Mesenchymal stem cell (in vitro differentiated cells and primary cell): ENCODE data around the gene OSBPL9.

Experiments used
- DNase-seq: peaks from one replicate; pipeline ENCODE4 v3.0.0-alpha.2; 2013
- H2AFZ ChIP-seq: one replicate; pipeline ENCODE4 v1.6.1; 2013; ENCODE audit warnings: low read depth, mild to moderate bottlenecking, control low read depth, inconsistent platforms, low read length, moderate library complexity
- H2AK5ac ChIP-seq: 2 replicates; pipeline ENCODE4 v1.6.1; 2013; ENCODE audit warnings: low read length, moderate library complexity, mild to moderate bottlenecking, inconsistent platforms; ENCODE audit not compliant: severe bottlenecking
- H2BK120ac ChIP-seq: one replicate; pipeline ENCODE4 v1.6.1; 2013; ENCODE audit warnings: low read depth, mild to moderate bottlenecking, inconsistent platforms, low read length, moderate library complexity
- H2BK12ac ChIP-seq, 2 experiments: one replicate each; pipeline ENCODE4 v1.6.1; 2013; ENCODE audit warnings: inconsistent platforms in 2 of 2, low read length in 2 of 2, mild to moderate bottlenecking in 2 of 2, moderate library complexity in 2 of 2, control low read depth in 1 of 2
- H2BK15ac ChIP-seq: one replicate; pipeline ENCODE4 v1.6.1; 2013; ENCODE audit warnings: mild to moderate bottlenecking, low read depth, inconsistent platforms; ENCODE audit not compliant: poor library complexity, severe bottlenecking
- H2BK5ac ChIP-seq: 2 replicates; pipeline ENCODE4 v1.6.1; 2013; ENCODE audit warnings: low read depth, mild to moderate bottlenecking, low read length, control low read depth, inconsistent platforms; ENCODE audit not compliant: poor library complexity, severe bottlenecking
- H3K14ac ChIP-seq, 2 experiments: one replicate each; pipeline ENCODE4 v1.6.1; 2013; ENCODE audit warnings: inconsistent platforms in 2 of 2, low read length in 2 of 2, control low read depth in 1 of 2, mild to moderate bottlenecking in 1 of 2, moderate library complexity in 1 of 2
- H3K18ac ChIP-seq, 2 experiments: one replicate each; pipeline ENCODE4 v1.6.1; 2013; ENCODE audit warnings: inconsistent platforms in 2 of 2, low read length in 2 of 2, control low read depth in 1 of 2, low read depth in 1 of 2, mild to moderate bottlenecking in 1 of 2
- H3K23ac ChIP-seq, 2 experiments: one replicate each; pipeline ENCODE4 v1.6.1; 2013; ENCODE audit warnings: inconsistent platforms in 2 of 2, low read length in 2 of 2, mild to moderate bottlenecking in 2 of 2, moderate library complexity in 2 of 2, control low read depth in 1 of 2
- H3K27ac ChIP-seq: 2 replicates; pipeline ENCODE4 v1.5.1; 2013; ENCODE audit warnings: mild to moderate bottlenecking, moderate library complexity, low read length, control low read depth, inconsistent platforms; ENCODE audit not compliant: poor library complexity, severe bottlenecking
- H3K27me3 ChIP-seq, 2 experiments: 2 replicates each; pipeline versions ENCODE4 v1.6.1 to v1.7.0; 2013; ENCODE audit warnings: low read length in 2 of 2, mild to moderate bottlenecking in 2 of 2, moderate library complexity in 2 of 2, control low read depth in 1 of 2, inconsistent platforms in 1 of 2; ENCODE audit not compliant: control insufficient read depth in 1 of 2, insufficient read depth in 1 of 2
- H3K36me3 ChIP-seq, 2 experiments: 2 replicates each; pipeline versions ENCODE4 v1.6.1 to v1.7.0; 2013; ENCODE audit warnings: low read length in 2 of 2, control low read depth in 1 of 2, inconsistent platforms in 1 of 2, low read depth in 1 of 2, mild to moderate bottlenecking in 1 of 2; ENCODE audit not compliant: insufficient read depth in 2 of 2, control insufficient read depth in 1 of 2
- H3K4ac ChIP-seq, 2 experiments: one replicate each; pipeline ENCODE4 v1.6.1; 2013; ENCODE audit warnings: inconsistent platforms in 2 of 2, low read length in 2 of 2, mild to moderate bottlenecking in 2 of 2, moderate library complexity in 2 of 2, control low read depth in 1 of 2, low read depth in 1 of 2
- H3K4me1 ChIP-seq: 2 replicates; pipeline ENCODE4 v1.6.1; 2013; ENCODE audit warnings: low read depth, low read length, control low read depth; ENCODE audit not compliant: control insufficient read depth, insufficient read depth
- H3K4me2 ChIP-seq: 2 replicates; pipeline ENCODE4 v1.6.1; 2013; ENCODE audit warnings: low read length, mild to moderate bottlenecking, inconsistent platforms; ENCODE audit not compliant: poor library complexity, severe bottlenecking
- H3K4me3 ChIP-seq, 2 experiments: 2 replicates each; pipeline versions ENCODE4 v1.5.1 to v1.7.0; 2013; ENCODE audit warnings: low read length in 2 of 2, mild to moderate bottlenecking in 2 of 2, control low read depth in 1 of 2, low read depth in 1 of 2; ENCODE audit not compliant: insufficient read depth in 1 of 2
- H3K79me1 ChIP-seq: replicated peaks from 2 replicates; pipeline ENCODE4 v1.6.1; 2013; ENCODE audit warnings: mild to moderate bottlenecking, control low read depth, low read length, inconsistent platforms; ENCODE audit not compliant: poor library complexity, severe bottlenecking
- H3K9ac ChIP-seq: 2 replicates; pipeline ENCODE4 v1.7.0; 2013; ENCODE audit warnings: mild to moderate bottlenecking, low read length, moderate library complexity
- H3K9me3 ChIP-seq: 2 replicates; pipeline ENCODE4 v1.7.0; 2013; ENCODE audit warnings: mild to moderate bottlenecking, low read length; ENCODE audit not compliant: control insufficient read depth
- H4K8ac ChIP-seq: one replicate; pipeline ENCODE4 v1.6.1; 2013; ENCODE audit warnings: inconsistent platforms, mild to moderate bottlenecking, low read length, moderate library complexity
- H4K91ac ChIP-seq: one replicate; pipeline ENCODE4 v1.6.1; 2013; ENCODE audit warnings: mild to moderate bottlenecking, low read length, inconsistent platforms
- WGBS: methylation state at CpG from one replicate; pipeline ENCODE4 v1.1.7; 2013; ENCODE audit warnings: mixed read lengths; 5-methylcytosine and 5-hydroxymethylcytosine counted together

OSBPL9 gene

GRCh38 chr1:51581238-51581637 lies 35.7 kb upstream of the OSBPL9 start:
- Histone ChIP-seq H2BK120ac (no peak overlapping the region), H2BK12ac (no peak overlapping the region), H2AK5ac (no peak overlapping the region), H3K9ac (no peak overlapping the region), H3K9me3 (no peaks in the 10 kb centered on the region), H2AFZ (no peak overlapping the region), H3K79me1 (no peaks in the 10 kb centered on the region), H3K27me3 (no peaks in the 10 kb centered on the region), H3K4me2 (no peak overlapping the region), H3K4me1 (no peaks in the 10 kb centered on the region), H3K14ac (no peak overlapping the region), H3K4me3 (no peak overlapping the region), H4K91ac (no peak overlapping the region), H3K18ac (no peak overlapping the region), H2BK5ac (no peak overlapping the region), H3K23ac (no peak overlapping the region), H4K8ac (no peak overlapping the region), H3K27ac (no peak overlapping the region), H2BK15ac (no peak overlapping the region), H3K4ac (no peak overlapping the region), H3K36me3 (no peaks in the 10 kb centered on the region)
- WGBS, result 83% methylated on average over 2 of the region's 3 CpGs
- no peak for DNase-seq

DNA sequence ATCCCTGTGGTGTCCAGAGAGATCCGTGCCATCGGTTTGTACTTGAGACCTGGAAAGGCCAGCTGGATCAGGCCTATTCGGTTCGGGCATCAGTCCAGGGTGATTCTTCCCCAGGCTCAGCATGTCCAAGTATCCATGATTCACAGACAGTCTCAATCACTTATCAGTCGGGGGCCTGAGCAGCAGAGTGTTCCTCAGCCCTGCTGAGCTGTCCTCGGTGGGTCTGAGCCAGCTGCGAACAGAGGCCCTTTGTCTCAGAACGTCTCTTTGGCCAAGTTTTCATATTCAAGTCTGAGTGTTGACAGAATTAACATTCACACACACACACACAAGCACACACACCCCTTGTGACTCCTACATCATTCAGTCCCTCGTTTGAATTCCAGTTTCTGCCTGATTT lies 33.4 kb upstream of the OSBPL9 start:
- H3K9ac ChIP-seq, result peak overlapping the region; percentile 60
- H3K18ac ChIP-seq, result no peak overlapping the region
- no peak overlapping the region for H4K8ac ChIP-seq
- H2BK15ac ChIP-seq, result no peak overlapping the region
- H3K4me3 ChIP-seq, result no peak overlapping the region
- H3K27me3 ChIP-seq, result no peaks in the 10 kb centered on the region
- no peak for DNase-seq
- no peak overlapping the region for H3K4me2 ChIP-seq
- no peaks in the 10 kb centered on the region for H3K4me1 ChIP-seq
- H3K9me3 ChIP-seq, result no peaks in the 10 kb centered on the region
- H3K4ac ChIP-seq, result no peak overlapping the region
- H3K27ac ChIP-seq, result no peak overlapping the region
- H2BK120ac ChIP-seq, result no peak overlapping the region
- H2AFZ ChIP-seq, result no peak overlapping the region
- H3K23ac ChIP-seq, result no peak overlapping the region
- no peak overlapping the region for H3K14ac ChIP-seq
- H3K79me1 ChIP-seq, result no peaks in the 10 kb centered on the region
- WGBS, result 85% methylated on average over 9 of the region's 9 CpGs
- H2AK5ac ChIP-seq, result no peak overlapping the region
- H3K36me3 ChIP-seq, result no peaks in the 10 kb centered on the region
- H2BK5ac ChIP-seq, result no peak overlapping the region
- no peak overlapping the region for H2BK12ac ChIP-seq
- H4K91ac ChIP-seq, result no peak overlapping the region

- Histone ChIP-seq H3K4me3 (no peak overlapping the region), H3K79me1 (no peaks in the 10 kb centered on the region), H2AFZ (no peak overlapping the region), H3K4me1 (no peaks in the 10 kb centered on the region), H3K9me3 (no peaks in the 10 kb centered on the region), H2BK15ac (no peak overlapping the region), H4K91ac (no peak overlapping the region), H3K4ac (no peak overlapping the region), H2BK5ac (no peak overlapping the region), H3K27ac (no peak overlapping the region), H4K8ac (no peak overlapping the region), H3K36me3 (no peaks in the 10 kb centered on the region), H3K4me2 (no peak overlapping the region), H2BK12ac (no peak overlapping the region), H3K14ac (no peak overlapping the region), H3K18ac (no peak overlapping the region), H3K27me3 (no peaks in the 10 kb centered on the region), H2AK5ac (no peak overlapping the region), H3K23ac (no peak overlapping the region), H3K9ac (peak overlapping the region; percentile 60), H2BK120ac (no peak overlapping the region)
- WGBS, result 92% methylated on average over 5 of the region's 5 CpGs
- DNase-seq, result no peak
Measured at GRCh38 chr1:51584021-51584420, 32.9 kb upstream of the OSBPL9 start.

DNA sequence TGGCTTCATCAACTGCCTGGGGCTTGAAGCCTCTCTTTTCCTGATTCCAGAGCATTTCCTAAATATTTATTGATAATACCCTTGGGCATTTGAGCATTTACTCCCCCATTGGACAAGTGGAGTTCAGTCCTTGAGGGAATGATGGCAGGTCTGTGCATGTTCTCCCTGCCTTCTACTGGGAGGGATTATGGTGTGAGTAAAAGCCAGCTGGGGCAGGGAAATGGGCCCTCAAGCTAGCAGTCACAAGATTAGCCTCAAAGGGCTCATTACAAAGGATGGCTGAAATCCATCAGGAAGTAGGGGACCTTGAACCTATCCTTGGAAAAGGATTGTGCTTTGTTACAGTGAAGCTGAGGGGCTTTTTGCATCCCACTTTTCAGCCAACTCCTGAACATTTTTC lies 24.2 kb upstream of the OSBPL9 start:
- H3K9ac ChIP-seq, result no peak overlapping the region
- no peak overlapping the region for H2AK5ac ChIP-seq
- H2AFZ ChIP-seq, result no peak overlapping the region
- no peak overlapping the region for H2BK12ac ChIP-seq
- no peak overlapping the region for H3K14ac ChIP-seq
- H4K8ac ChIP-seq, result no peak overlapping the region
- no peak overlapping the region for H2BK15ac ChIP-seq
- H4K91ac ChIP-seq, result no peak overlapping the region
- H3K4me2 ChIP-seq, result no peak overlapping the region
- H3K27ac ChIP-seq, result no peak overlapping the region
- peak overlapping the region in 1 of 2 experiments; percentile 21 for H3K18ac ChIP-seq
- no peaks in the 10 kb centered on the region for H3K79me1 ChIP-seq
- H3K23ac ChIP-seq, result no peak overlapping the region
- no peaks in the 10 kb centered on the region for H3K9me3 ChIP-seq
- DNase-seq, result no peak
- H3K27me3 ChIP-seq, result peaks cover 2 to 6% of the 10 kb centered on the region in 2 experiments
- H3K36me3 ChIP-seq, result no peaks in the 10 kb centered on the region
- no peaks in the 10 kb centered on the region for H3K4me1 ChIP-seq
- H3K4ac ChIP-seq, result no peak overlapping the region
- no peak overlapping the region for H2BK120ac ChIP-seq
- no peak overlapping the region for H3K4me3 ChIP-seq
- no peak overlapping the region for H2BK5ac ChIP-seq
